Fibroblast of mammary gland (primary cell): ENCODE data around the gene TFF2.

ENCODE experiments used
- DNase-seq: peaks from one replicate; pipeline ENCODE4 v3.0.0-alpha.2; 2010; ENCODE audit warnings: low read depth
- H3K4me3 ChIP-seq: 2 replicates; pipeline ENCODE4 v1.5.1; 2011; ENCODE audit warnings: low read depth, mild to moderate bottlenecking, low read length, moderate library complexity; ENCODE audit not compliant: control insufficient read depth
- CTCF ChIP-seq: conservative IDR thresholded peaks from 2 replicates; pipeline ENCODE4 v1.5.1; 2011; ENCODE audit warnings: low read depth, low read length, inconsistent platforms; ENCODE audit not compliant: control insufficient read depth, insufficient read depth

TFF2 gene

GRCh38 chr21:42385619-42386018, 34.8 kb upstream of the TFF2 start:
- no peak overlapping the region for H3K4me3 ChIP-seq
- DNase-seq, result no peak
- no peak for TF ChIP-seq CTCF

- DNase-seq, result no peak
- H3K4me3 ChIP-seq, result no peak overlapping the region
- TF ChIP-seq CTCF, result no peak
These were observed 34.2 kb upstream of the TFF2 start for GRCh38 chr21:42384989-42385388.

GRCh38 chr21:42384156-42384945, 33.6 kb upstream of the TFF2 start:
- H3K4me3 ChIP-seq, result no peak overlapping the region
- no peak for DNase-seq
- TF ChIP-seq CTCF, result no peak

- no peak for DNase-seq
- H3K4me3 ChIP-seq, result no peak overlapping the region
- TF ChIP-seq CTCF, result no peak
These were observed 32.5 kb upstream of the TFF2 start for GRCh38 chr21:42383331-42383730.

- no peak for DNase-seq
- H3K4me3 ChIP-seq, result no peak overlapping the region
- TF ChIP-seq CTCF, result no peak
These were observed 32.1 kb upstream of the TFF2 start for GRCh38 chr21:42382915-42383314.

- peak; percentile 50 for TF ChIP-seq CTCF
- DNase-seq, result peak; percentile 13
- no peak overlapping the region for H3K4me3 ChIP-seq
These were observed 30.7 kb upstream of the TFF2 start for GRCh38 chr21:42381347-42381984.
